HepG2 (cell line): ENCODE results near the gene PCNX1. TPM values are rescaled to one million over a fixed set of nuclear protein-coding genes. Genes with fewer than 3 reads are reported as not detected.

Experiments
- ATAC-seq: fragments of 200-7000 bp; cut with Tn5 transposase; 3 replicates; pipeline ENCODE4 v1.9.1; 2020; ENCODE audit warnings: mild to moderate bottlenecking, moderate library complexity
- BruUV-seq: library from RNA; stranded (reverse); fragments of 400-500 nt; replicated peaks from 2 replicates; lab custom pipeline; 2021; lab: Mats Ljungman, UMichigan
- CTCF ChIA-PET: fragments of 300-600 bp; formaldehyde crosslinking; extraction: SDS; loops from one replicate; lab custom pipeline; 2021; ENCODE audit warnings: low total read pairs, inconsistent platforms, low intra/inter-chr PET ratio; lab: Yijun Ruan, JAX
- POLR2A ChIA-PET: fragments of 350-600 bp; sonication (Branson Sonifier 250); formaldehyde crosslinking; loops from one replicate; lab custom pipeline; 2020; ENCODE audit warnings: antibody characterized with exemption, inconsistent platforms; lab: Yijun Ruan, JAX
- DNase-seq: peaks from one replicate; pipeline ENCODE4 v3.0.0-alpha.2; 2015; ENCODE audit warnings: low spot score
- FAIRE-seq: peaks from 3 replicates; lab custom pipeline; 2011; peaks lifted over from hg19 to GRCh38; lab: Jason Lieb, UNC
- H2AFZ ChIP-seq: one replicate; pipeline ENCODE4 v1.6.1; 2011; ENCODE audit warnings: low read length, inconsistent platforms
- H3K27ac ChIP-seq: fragments of 300-600 bp; 3 replicates; pipeline ENCODE4 v1.8.0; 2011; ENCODE audit warnings: mixed run types, mild to moderate bottlenecking, mixed read lengths, low read length, inconsistent platforms; ENCODE audit not compliant: insufficient read depth; ENCODE audit errors: extremely low read length
- H3K27me3 ChIP-seq, 2 experiments: fragments of 200-600 bp in 1 of 2; 2 replicates in 1 of 2; 3 replicates in 1 of 2; pipeline versions ENCODE4 v1.6.0 to v1.8.0; 2011; ENCODE audit warnings: low read length in 2 of 2, mild to moderate bottlenecking in 2 of 2, moderate library complexity in 2 of 2, inconsistent platforms in 1 of 2; ENCODE audit not compliant: insufficient read depth in 2 of 2, control insufficient read depth in 1 of 2
- H3K36me3 ChIP-seq, 2 experiments: fragments of 200-600 bp in 1 of 2; replicated peaks in 1 of 2; 2 replicates in 1 of 2; 3 replicates in 1 of 2; pipeline versions ENCODE4 v1.5.1 to v1.8.0; 2011; ENCODE audit warnings: low read length in 2 of 2, inconsistent platforms in 1 of 2; ENCODE audit not compliant: insufficient read depth in 2 of 2, control insufficient read depth in 1 of 2
- H3K4me1 ChIP-seq: 2 replicates; pipeline ENCODE4 v1.5.1; 2012; ENCODE audit warnings: low read length, inconsistent platforms; ENCODE audit not compliant: insufficient read depth
- H3K4me2 ChIP-seq: 2 replicates; pipeline ENCODE4 v1.6.0; 2011; ENCODE audit warnings: low read depth, low read length, inconsistent platforms
- H3K4me3 ChIP-seq, 3 experiments: fragments of 200-600 bp in 1 of 3; sonication (generic), shearing (Covaris generic) in 1 of 3; replicated peaks in 1 of 3; 2 replicates each; pipeline ENCODE4 v1.5.1; 2011 to 2016; ENCODE audit warnings: low read length in 3 of 3, inconsistent platforms in 2 of 3, low read depth in 2 of 3, mild to moderate bottlenecking in 2 of 3, control low read depth in 1 of 3, mixed read lengths in 1 of 3; ENCODE audit not compliant: insufficient read depth in 1 of 3
- H3K79me2 ChIP-seq: one replicate; pipeline ENCODE4 v1.6.1; 2011; ENCODE audit warnings: low read length, inconsistent platforms; ENCODE audit not compliant: insufficient read depth
- H3K9ac ChIP-seq: 2 replicates; pipeline ENCODE4 v1.6.0; 2011; ENCODE audit warnings: mild to moderate bottlenecking, low read depth, low read length, inconsistent platforms; ENCODE audit not compliant: insufficient read depth
- H3K9me3 ChIP-seq: 2 replicates; pipeline ENCODE4 v1.5.1; 2012; ENCODE audit warnings: mild to moderate bottlenecking, low read length
- H4K20me1 ChIP-seq: 2 replicates; pipeline ENCODE4 v1.6.0; 2011; ENCODE audit warnings: inconsistent platforms, mild to moderate bottlenecking, low read length, moderate library complexity; ENCODE audit not compliant: insufficient read depth
- CHD2 ChIP-seq: IDR thresholded peaks from 2 replicates; pipeline ENCODE4 v1.6.1; 2011; ENCODE audit warnings: low read depth, low read length, improper control_type of control experiment
- FOXA3 ChIP-seq: IDR thresholded peaks from 2 replicates; pipeline ENCODE4 v1.6.1; 2016; ENCODE audit warnings: missing genetic modification reagents, missing compliant biosample characterization
- SMYD3 ChIP-seq: sonication (generic); formaldehyde crosslinking; IDR thresholded peaks from 2 replicates; pipeline ENCODE4 v1.8.1; 2023; ENCODE audit warnings: mild to moderate bottlenecking, missing genetic modification reagents
- SP140L ChIP-seq: sonication (generic); formaldehyde crosslinking; IDR thresholded peaks from 2 replicates; pipeline ENCODE4 v1.4.0; 2020; ENCODE audit warnings: missing genetic modification reagents, borderline replicate concordance
- ZNF263 ChIP-seq: sonication (generic); formaldehyde crosslinking; IDR thresholded peaks from 2 replicates; pipeline ENCODE4 v1.4.0; 2020; ENCODE audit warnings: missing genetic modification reagents
- ZNF326 ChIP-seq: sonication (generic); formaldehyde crosslinking; IDR thresholded peaks from 2 replicates; pipeline ENCODE4 v1.4.0; 2020; ENCODE audit warnings: missing genetic modification reagents, borderline replicate concordance
- ZNF335 ChIP-seq: sonication (generic); formaldehyde crosslinking; IDR thresholded peaks from 2 replicates; pipeline ENCODE4 v1.4.0; 2020; ENCODE audit warnings: missing genetic modification reagents
- WGBS: methylation state at CpG from one replicate; pipeline ENCODE4 v1.1.6; 2017; ENCODE audit warnings: low lambda C conversion rate; 5-methylcytosine and 5-hydroxymethylcytosine counted together
- in situ Hi-C: cut with HindIII; loops from 2 replicates; pipeline ENCODE4 v1.10.0; 2017; ENCODE audit warnings: low pct_unique_long_range_greater_than_20kb; ENCODE audit not compliant: extremely low pct_ligation_motif_present
- intact Hi-C: fragments of 100-400 bp; cut with micrococcal nuclease; formaldehyde crosslinking; loops from one replicate; pipeline ENCODE4 v1.10.0; 2022; ENCODE audit not compliant: unreplicated experiment
- polyA plus RNA-seq, 8 experiments: library from polyadenylated mRNA; depleted of rRNA in 3 of 8; stranded (reverse) in 7 of 8; unstranded in 1 of 8; fragments of >200 nt; fragmentation: Illumina TruSeq in 4 of 8; extraction: Trizol in 4 of 8; gene quantifications; 2 replicates each; pipeline versions ENCODE4 v1.2.1 to v1.2.3, GENCODE V29; 2011 to 2016; ENCODE audit warnings: low read depth in 4 of 8, missing spikeins in 1 of 8, mixed read lengths in 1 of 8; ENCODE audit not compliant: insufficient read depth in 1 of 8
- total RNA-seq, 5 experiments: library from RNA; depleted of rRNA; stranded (reverse); fragments of >200 nt; fragmentation: Illumina TruSeq; extraction: Trizol; gene quantifications; 2 replicates each; pipeline ENCODE4 v1.2.3, GENCODE V29; 2016; ENCODE audit warnings: low read depth in 1 of 5
- TF ChIP-seq, protein P1 (sequence below): sonication (generic); formaldehyde crosslinking; IDR thresholded peaks from 2 replicates; pipeline ENCODE4 v1.4.0; 2020; ENCODE audit warnings: missing genetic modification reagents, borderline replicate concordance
- TF ChIP-seq, protein P2 (sequence below): sonication (generic); formaldehyde crosslinking; IDR thresholded peaks from 2 replicates; pipeline ENCODE4 v1.4.0; 2020; ENCODE audit warnings: missing genetic modification reagents, low read depth, mild to moderate bottlenecking, borderline replicate concordance

PCNX1 gene
- total and polyA plus RNA-seq, 2 of the 13 experiments (the other 11 are each of a cell fraction or from before 2014, with no cell fraction given), result 24.9 to 30.3 TPM

DNA sequence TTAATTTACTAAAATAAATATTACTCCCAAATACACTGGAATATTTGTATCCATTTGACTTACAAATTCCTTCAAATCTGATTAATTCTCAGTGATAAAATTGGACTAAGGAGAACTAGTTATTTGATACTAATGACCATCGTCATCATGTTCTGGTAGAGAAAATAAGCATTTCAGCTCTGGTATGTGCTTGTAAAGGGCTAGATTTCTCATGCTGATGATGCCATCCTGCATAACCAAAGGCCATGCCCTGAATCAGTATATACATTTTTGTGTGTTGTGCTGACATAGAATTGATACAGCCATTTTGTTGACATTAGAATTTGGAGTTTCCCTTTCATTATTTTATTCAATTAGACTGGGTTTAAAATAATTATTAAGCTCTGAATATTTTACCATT is 148.9 kb downstream of the PCNX1 start:
- peaks cover 3 to 39% of the 10 kb centered on the region in 2 experiments for H3K36me3 ChIP-seq
- DNase-seq (no peak), ATAC-seq (no peak), FAIRE-seq (no peak)
- H2AFZ ChIP-seq, result no peak overlapping the region
- ChIA-PET POLR2A (no interaction called here), CTCF (no interaction called here)
- no peak overlapping the region for H3K4me2 ChIP-seq
- H3K9me3 ChIP-seq, result no peaks in the 10 kb centered on the region
- 100% methylated on average over 1 of the region's 1 CpG for WGBS
- H3K9ac ChIP-seq, result no peak overlapping the region
- no peak overlapping the region for H3K27ac ChIP-seq
- no TSS peak for BruUV-seq
- intact Hi-C loops, result no loop called here
- no peak overlapping the region for H3K4me3 ChIP-seq
- H3K79me2 ChIP-seq, result no peaks in the 10 kb centered on the region
- no peaks in the 10 kb centered on the region for H4K20me1 ChIP-seq
- no peak for TF ChIP-seq SMYD3 (CRISPR knock-in tag)
- TF ChIP-seq, protein P1, sequence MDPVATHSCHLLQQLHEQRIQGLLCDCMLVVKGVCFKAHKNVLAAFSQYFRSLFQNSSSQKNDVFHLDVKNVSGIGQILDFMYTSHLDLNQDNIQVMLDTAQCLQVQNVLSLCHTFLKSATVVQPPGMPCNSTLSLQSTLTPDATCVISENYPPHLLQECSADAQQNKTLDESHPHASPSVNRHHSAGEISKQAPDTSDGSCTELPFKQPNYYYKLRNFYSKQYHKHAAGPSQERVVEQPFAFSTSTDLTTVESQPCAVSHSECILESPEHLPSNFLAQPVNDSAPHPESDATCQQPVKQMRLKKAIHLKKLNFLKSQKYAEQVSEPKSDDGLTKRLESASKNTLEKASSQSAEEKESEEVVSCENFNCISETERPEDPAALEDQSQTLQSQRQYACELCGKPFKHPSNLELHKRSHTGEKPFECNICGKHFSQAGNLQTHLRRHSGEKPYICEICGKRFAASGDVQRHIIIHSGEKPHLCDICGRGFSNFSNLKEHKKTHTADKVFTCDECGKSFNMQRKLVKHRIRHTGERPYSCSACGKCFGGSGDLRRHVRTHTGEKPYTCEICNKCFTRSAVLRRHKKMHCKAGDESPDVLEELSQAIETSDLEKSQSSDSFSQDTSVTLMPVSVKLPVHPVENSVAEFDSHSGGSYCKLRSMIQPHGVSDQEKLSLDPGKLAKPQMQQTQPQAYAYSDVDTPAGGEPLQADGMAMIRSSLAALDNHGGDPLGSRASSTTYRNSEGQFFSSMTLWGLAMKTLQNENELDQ (CRISPR knock-in tag), result no peak
- no peak for TF ChIP-seq ZNF326 (CRISPR knock-in tag)
- TF ChIP-seq CHD2, result no peak
- no peak for TF ChIP-seq SP140L
- no peak for TF ChIP-seq ZNF335 (CRISPR knock-in tag)
- TF ChIP-seq FOXA3, result no peak
- TF ChIP-seq ZNF263 (CRISPR knock-in tag), result no peak
- TF ChIP-seq, protein P2, sequence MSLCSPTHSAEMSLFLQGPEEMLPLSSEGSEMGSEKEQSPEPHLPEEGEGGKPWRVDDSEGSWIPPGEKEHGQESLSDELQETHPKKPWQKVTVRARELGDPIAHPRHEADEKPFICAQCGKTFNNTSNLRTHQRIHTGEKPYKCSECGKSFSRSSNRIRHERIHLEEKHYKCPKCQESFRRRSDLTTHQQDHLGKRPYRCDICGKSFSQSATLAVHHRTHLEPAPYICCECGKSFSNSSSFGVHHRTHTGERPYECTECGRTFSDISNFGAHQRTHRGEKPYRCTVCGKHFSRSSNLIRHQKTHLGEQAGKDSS (CRISPR knock-in tag), result no peak
- in situ Hi-C loops, result no loop called here
- H3K4me1 ChIP-seq, result no peaks in the 10 kb centered on the region
- no peaks in the 10 kb centered on the region for H3K27me3 ChIP-seq
